Measurements from ENCODE around the gene PACSIN1. TPM values are rescaled to one million over a fixed set of nuclear protein-coding genes. Genes with fewer than 3 reads are reported as not detected.

Gene PACSIN1
- total RNA-seq, 1 experiment from 2014 or later, result 7.0 TPM

- H3K14ac ChIP-seq (ENCODE audit: insufficient read depth, low read length), result no peak overlapping the region
- H3K36me3 Mint-ChIP-seq (ENCODE audit: insufficient read depth in 1 of 3, low read depth in 3 of 3), result no peaks in the 10 kb centered on the region
- no peaks in the 10 kb centered on the region for H3K9me3 Mint-ChIP-seq
- no peak overlapping the region for H4K91ac ChIP-seq (ENCODE audit: insufficient read length, low read depth, low read length)
- no peak overlapping the region for H2AK5ac ChIP-seq (ENCODE audit: insufficient read length, low read length)
- H3K23ac ChIP-seq (ENCODE audit: insufficient read length, low read depth, low read length), result no peak overlapping the region
- no peak overlapping the region for H4K5ac ChIP-seq (ENCODE audit: insufficient read length, low read depth, low read length)
- no peaks in the 10 kb centered on the region for H3K27me3 Mint-ChIP-seq (ENCODE audit: low read depth)
- no peak overlapping the region for H3K18ac ChIP-seq (ENCODE audit: insufficient read length, low read depth, low read length)
- H2AFZ ChIP-seq (ENCODE audit: low read length), result no peak overlapping the region
- H3K79me2 ChIP-seq (ENCODE audit: insufficient read depth, low read length), result no peaks in the 10 kb centered on the region
- H3K27me3 ChIP-seq (ENCODE audit: insufficient read depth, low read length), result no peaks in the 10 kb centered on the region
- no peak overlapping the region for H3K27ac ChIP-seq (ENCODE audit: insufficient read length, low read depth, low read length)
- H2BK5ac ChIP-seq (ENCODE audit: insufficient read length, low read length), result no peak overlapping the region
- H4K20me1 ChIP-seq (ENCODE audit: control insufficient read depth, insufficient read depth, insufficient read length), result no peaks in the 10 kb centered on the region
- no peak overlapping the region for H2BK15ac ChIP-seq (ENCODE audit: low read depth, low read length)
- H3K4me3 Mint-ChIP-seq, result no peak overlapping the region
- H3K4me2 ChIP-seq (ENCODE audit: insufficient read depth, insufficient read length, low read length), result no peak overlapping the region
- no peak for DNase-seq
- no peak overlapping the region for H3K27ac Mint-ChIP-seq
- no peak overlapping the region for H2BK12ac ChIP-seq (ENCODE audit: insufficient read length, low read depth, low read length)
- H3K79me1 ChIP-seq (ENCODE audit: insufficient read depth, low read depth, low read length, poor library complexity, severe bottlenecking), result no peaks in the 10 kb centered on the region
- H4K8ac ChIP-seq (replicated peaks; ENCODE audit: insufficient read length, low read depth, low read length), result no peak overlapping the region
- no peak for TF ChIP-seq CTCF (conservative IDR thresholded peaks at IDR 0.05)
- H3K4me1 ChIP-seq (ENCODE audit: insufficient read depth, low read length), result peaks cover 2% of the 10 kb centered on the region; the same call in 1 of the 2 replicates
- peaks cover 16 to 27% of the 10 kb centered on the region in 2 experiments for H3K4me1 Mint-ChIP-seq
- H3T11ph ChIP-seq (ENCODE audit: low read length), result no peak overlapping the region
- H3K56ac ChIP-seq (ENCODE audit: insufficient read length, low read depth, low read length), result no peak overlapping the region
- no peaks in the 10 kb centered on the region for H3K23me2 ChIP-seq (ENCODE audit: insufficient read length, low read depth, low read length, poor library complexity, severe bottlenecking)
- no CpG with 5 or more reads among the region's 5 CpGs for WGBS (ENCODE audit: extremely low coverage, insufficient read length, low lambda C conversion rate)
- H2BK20ac ChIP-seq (ENCODE audit: low read depth, low read length, poor library complexity, severe bottlenecking), result no peak overlapping the region
- no peak overlapping the region for H3K4ac ChIP-seq (ENCODE audit: low read depth, low read length)
- H3K9me3 ChIP-seq (ENCODE audit: control insufficient read depth, low read depth, low read length), result no peaks in the 10 kb centered on the region
- no peak overlapping the region for H2BK120ac ChIP-seq (ENCODE audit: low read depth, low read length, poor library complexity, severe bottlenecking)
- no peak overlapping the region for H3K9ac ChIP-seq (ENCODE audit: extremely low read depth, insufficient read length, low read length)
Measured at GRCh38 chr6:34487536-34487935, 21.7 kb downstream of the PACSIN1 start.
